VCaP (cell line): Measurements from ENCODE around the gene LIPG.
A peak's percentile ranks its signal among the peaks of the same experiment; 100 is the strongest.

Experiments used
- H3K27ac ChIP-seq: fragments of 450-650 bp; 2 replicates; pipeline ENCODE4 v1.5.1; 2017
- TF ChIP-seq, protein P1 (sequence below): fragments of 450-650 bp; conservative IDR thresholded peaks from 2 replicates; pipeline ENCODE4 v1.5.1; 2017; ENCODE audit warnings: mild to moderate bottlenecking, moderate library complexity

The LIPG gene

DNA sequence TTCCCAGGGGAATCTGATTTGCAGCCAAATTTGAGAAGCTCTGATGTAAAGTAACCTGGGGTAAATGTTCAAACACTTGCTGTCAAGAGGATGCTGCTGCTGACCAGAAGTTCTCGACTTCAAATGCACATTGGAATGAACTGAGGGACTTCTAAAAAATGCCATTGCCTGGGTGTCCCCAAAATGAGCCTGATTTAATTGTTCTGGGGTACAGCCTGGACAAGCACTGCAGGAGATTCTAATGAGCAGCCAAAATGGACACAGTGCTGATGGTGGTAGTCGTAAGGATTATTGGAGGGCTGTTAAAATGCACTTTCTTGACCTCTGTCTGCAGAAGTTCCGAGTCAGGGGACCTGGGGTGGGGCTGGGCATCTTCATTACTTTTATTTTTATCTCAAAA lies 49.5 kb downstream of the LIPG start:
- TF ChIP-seq, protein P1, sequence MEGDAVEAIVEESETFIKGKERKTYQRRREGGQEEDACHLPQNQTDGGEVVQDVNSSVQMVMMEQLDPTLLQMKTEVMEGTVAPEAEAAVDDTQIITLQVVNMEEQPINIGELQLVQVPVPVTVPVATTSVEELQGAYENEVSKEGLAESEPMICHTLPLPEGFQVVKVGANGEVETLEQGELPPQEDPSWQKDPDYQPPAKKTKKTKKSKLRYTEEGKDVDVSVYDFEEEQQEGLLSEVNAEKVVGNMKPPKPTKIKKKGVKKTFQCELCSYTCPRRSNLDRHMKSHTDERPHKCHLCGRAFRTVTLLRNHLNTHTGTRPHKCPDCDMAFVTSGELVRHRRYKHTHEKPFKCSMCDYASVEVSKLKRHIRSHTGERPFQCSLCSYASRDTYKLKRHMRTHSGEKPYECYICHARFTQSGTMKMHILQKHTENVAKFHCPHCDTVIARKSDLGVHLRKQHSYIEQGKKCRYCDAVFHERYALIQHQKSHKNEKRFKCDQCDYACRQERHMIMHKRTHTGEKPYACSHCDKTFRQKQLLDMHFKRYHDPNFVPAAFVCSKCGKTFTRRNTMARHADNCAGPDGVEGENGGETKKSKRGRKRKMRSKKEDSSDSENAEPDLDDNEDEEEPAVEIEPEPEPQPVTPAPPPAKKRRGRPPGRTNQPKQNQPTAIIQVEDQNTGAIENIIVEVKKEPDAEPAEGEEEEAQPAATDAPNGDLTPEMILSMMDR: no peak
- H3K27ac ChIP-seq: no peak overlapping the region

DNA sequence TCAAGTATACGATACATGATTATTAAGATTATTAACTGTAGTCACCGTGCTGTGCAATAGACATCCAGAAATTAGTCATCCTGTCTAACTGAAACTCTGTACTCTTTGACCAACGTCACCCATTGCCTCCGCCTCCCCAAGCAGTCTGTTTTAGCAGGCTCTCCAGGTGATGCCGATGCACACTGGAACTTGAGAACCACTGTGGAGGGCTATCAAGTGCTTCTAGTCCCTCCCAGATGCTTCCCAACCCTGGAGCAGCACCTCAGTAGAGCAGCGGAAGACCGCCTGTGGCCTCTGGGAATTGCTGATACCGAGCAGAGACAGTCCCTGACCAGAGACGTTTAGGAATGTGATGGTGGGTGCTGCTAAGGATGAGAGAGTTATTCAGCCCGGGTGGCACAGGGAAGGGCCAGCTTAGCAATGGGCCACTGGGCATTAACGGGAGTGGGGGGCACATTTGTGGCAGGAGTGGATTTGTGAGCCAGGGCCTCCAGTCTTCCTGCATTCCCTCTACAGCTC lies 50.7 kb downstream of the LIPG start:
- H3K27ac ChIP-seq: peak overlapping the region; percentile 55; the same call in 1 of the 2 replicates
- TF ChIP-seq, protein P1: no peak

DNA sequence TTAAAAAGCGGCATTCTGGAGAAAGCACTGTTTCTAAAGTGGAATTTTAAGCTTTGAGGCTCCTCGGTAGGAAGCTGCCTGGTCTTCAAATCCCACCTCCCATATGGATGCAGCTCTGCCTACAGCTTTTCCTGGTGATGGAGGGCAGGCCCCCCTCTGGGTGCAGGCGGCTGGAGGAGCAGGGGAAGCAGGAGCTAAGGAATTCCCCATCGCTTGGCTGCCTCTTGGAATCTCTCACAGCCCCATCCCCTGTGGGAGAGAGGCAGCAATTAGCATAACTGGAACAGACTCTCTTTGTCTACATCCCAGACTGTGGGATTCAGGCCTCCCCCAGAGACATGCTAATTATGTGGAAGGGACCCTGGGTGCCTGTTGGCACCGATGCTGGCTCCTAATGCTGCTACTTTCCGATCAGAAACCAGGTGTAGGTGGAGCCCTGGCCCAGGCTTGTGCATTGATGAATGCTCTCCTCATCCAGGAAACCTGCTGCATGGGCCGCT lies 51.3 kb downstream of the LIPG start:
- TF ChIP-seq, protein P1: no peak
- peak overlapping the region; percentile 55 for H3K27ac ChIP-seq

DNA sequence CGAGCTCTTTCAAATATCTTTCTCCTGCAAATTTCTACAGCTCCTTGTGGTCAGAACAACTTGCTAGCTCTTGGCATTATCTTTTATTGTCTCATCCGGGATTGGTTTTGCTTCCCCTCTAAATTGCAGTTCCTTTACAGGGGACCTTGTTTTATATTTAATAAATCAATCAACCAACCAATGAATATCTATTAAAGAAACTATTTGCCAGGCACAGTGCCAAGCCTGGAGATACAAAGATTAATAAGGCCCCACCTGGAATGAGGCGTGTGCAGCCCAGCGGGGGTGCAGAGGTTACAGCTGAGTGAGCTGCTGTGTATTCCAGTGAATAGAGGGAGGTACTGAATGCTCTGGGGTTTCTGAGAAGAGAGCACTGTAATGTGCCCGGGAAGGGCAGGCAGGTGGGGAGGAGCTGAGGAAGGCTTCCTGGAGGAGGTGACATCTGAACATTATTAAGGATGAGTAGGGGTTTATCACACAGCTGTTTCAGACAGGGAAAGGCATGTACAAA lies 51.8 kb downstream of the LIPG start:
- H3K27ac ChIP-seq: peak overlapping the region; percentile 55
- TF ChIP-seq, protein P1: no peak

DNA sequence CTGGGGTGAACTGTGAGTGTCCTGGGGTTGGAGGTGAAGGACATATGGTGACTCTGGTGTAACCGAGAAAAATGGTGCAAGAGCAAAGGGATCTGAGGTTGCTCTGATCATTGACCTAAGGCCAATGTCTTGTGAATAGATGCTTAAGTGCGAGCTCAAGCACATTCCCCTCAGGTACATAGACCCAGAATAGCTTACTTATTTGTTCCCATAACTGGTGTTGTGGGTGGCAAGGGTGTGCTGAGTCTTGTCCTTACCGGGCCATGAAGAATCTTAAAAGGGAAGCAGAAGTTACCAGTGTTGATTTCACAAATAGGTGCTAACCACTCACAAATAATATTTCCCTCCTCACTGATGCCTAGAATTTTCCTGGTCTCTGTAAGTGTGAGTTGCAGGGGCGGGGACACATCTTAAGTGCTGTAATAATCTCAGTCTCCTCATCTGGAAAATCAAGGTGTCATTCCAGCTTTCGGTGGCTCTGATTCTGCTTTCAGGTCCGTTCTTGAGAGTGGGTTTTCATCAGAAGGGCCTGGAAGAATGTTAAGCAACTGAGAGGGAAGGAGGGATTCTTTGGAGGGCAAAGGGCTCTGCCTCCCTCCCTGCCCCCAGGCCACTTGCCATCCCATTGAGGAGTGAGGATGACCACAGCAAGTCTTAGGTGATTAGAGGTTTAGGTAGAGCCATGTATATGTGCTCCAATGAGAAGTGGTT lies 54.9 kb downstream of the LIPG start:
- H3K27ac ChIP-seq: no peak overlapping the region
- TF ChIP-seq, protein P1: no peak

DNA sequence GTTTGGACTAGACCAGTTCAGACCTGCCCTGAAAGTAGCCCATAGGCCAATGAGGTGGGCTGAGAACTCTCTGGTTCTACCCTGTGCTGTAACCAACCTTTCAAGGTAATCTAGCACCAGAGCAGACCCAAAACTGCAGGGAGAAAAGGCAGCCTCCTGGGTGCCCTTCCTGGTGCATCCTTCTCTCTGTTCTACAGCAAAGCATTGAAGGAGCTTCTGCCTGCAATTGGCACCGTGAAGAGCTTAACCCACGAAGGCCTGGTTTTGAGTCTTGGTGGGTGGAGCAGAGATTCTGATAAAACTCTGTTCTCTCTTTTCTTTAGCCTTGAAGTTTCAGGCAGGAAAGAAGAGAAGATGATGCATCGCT lies 55.5 kb downstream of the LIPG start:
- TF ChIP-seq, protein P1: no peak
- no peak overlapping the region for H3K27ac ChIP-seq

DNA sequence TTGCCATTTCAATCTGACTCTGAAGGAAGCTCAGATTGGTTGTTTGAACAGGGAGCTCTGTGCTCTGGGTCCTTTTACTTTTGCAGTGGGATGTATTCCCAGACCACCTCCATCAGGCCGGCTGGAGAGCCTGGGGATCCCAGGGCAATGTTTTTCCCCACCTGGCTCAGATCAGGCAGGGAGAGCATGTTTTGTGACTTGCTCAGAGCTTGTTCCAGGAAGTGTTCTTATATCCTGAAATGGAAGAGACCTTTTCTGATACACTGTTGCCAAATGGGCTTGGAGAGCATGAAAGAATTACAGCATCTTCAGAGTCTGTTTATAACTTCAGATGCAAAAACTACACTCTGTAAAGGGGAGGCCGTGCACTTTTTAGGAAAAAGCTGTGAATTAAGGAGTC lies 56.0 kb downstream of the LIPG start:
- H3K27ac ChIP-seq: 0 out of 2 replicates have a peak overlapping the region, but pooled peaks have one; percentile 74
- TF ChIP-seq, protein P1: no peak
